K562 (cell line): ENCODE data around the gene CCDC78. TPM values are rescaled to one million over a fixed set of nuclear protein-coding genes. Genes with fewer than 3 reads are reported as not detected.
A peak's percentile ranks its signal among the peaks of the same experiment; 100 is the strongest.

Experiments used
- BCLAF1 ChIP-seq, 2 experiments: fragments of 450-650 bp in 1 of 2; IDR thresholded peaks; 2 replicates each; pipeline ENCODE4 v1.6.1; 2011 to 2017; ENCODE audit warnings: low read depth in 2 of 2, antibody characterized with exemption in 1 of 2, borderline replicate concordance in 1 of 2, low read length in 1 of 2, mild to moderate bottlenecking in 1 of 2, mixed read lengths in 1 of 2; ENCODE audit not compliant: control insufficient read depth in 1 of 2
- EP400 ChIP-seq: fragments of 450-650 bp; IDR thresholded peaks from 2 replicates; pipeline ENCODE4 v1.6.1; 2017; ENCODE audit warnings: antibody characterized with exemption, mild to moderate bottlenecking, moderate library complexity
- JUND ChIP-seq, 2 experiments: IDR thresholded peaks; 2 replicates in 1 of 2; 3 replicates in 1 of 2; pipeline ENCODE4 v1.6.1; 2011; ENCODE audit warnings: borderline replicate concordance in 2 of 2, low read depth in 2 of 2, low read length in 2 of 2, improper control_type of control experiment in 1 of 2, missing biosample characterization in 1 of 2, missing genetic modification characterization in 1 of 2, missing genetic modification reagents in 1 of 2
- KLF13 ChIP-seq: fragments of 450-650 bp; IDR thresholded peaks from 2 replicates; pipeline ENCODE4 v1.6.1; 2016; ENCODE audit warnings: missing genetic modification characterization, low read depth, mild to moderate bottlenecking, missing compliant biosample characterization, moderate library complexity, borderline replicate concordance
- MBD2 ChIP-seq: sonication (generic); IDR thresholded peaks from 2 replicates; pipeline ENCODE4 v1.6.1; 2016; ENCODE audit warnings: low read depth, borderline replicate concordance
- MTA3 ChIP-seq: fragments of 450-650 bp; formaldehyde crosslinking; IDR thresholded peaks from 2 replicates; pipeline ENCODE4 v1.6.1; 2017; ENCODE audit warnings: mild to moderate bottlenecking, borderline replicate concordance
- OTX1 ChIP-seq: fragments of 450-650 bp; formaldehyde crosslinking; IDR thresholded peaks from 2 replicates; pipeline ENCODE4 v1.4.0; 2022; ENCODE audit warnings: mild to moderate bottlenecking
- PHB2 ChIP-seq: fragments of 450-650 bp; IDR thresholded peaks from 2 replicates; pipeline ENCODE4 v1.6.1; 2017; ENCODE audit warnings: low read depth
- SMAD3 ChIP-seq: fragments of 450-650 bp; formaldehyde crosslinking; conservative IDR thresholded peaks from 2 replicates; pipeline ENCODE4 v1.4.0; 2020; ENCODE audit warnings: mild to moderate bottlenecking
- TAF1 ChIP-seq: IDR thresholded peaks from 2 replicates; pipeline ENCODE4 v1.6.1; 2011; ENCODE audit warnings: mild to moderate bottlenecking, low read length, moderate library complexity; ENCODE audit not compliant: insufficient read depth, control insufficient read depth, severe bottlenecking; ENCODE audit errors: extremely low read depth
- YBX1 ChIP-seq: fragments of 450-650 bp; IDR thresholded peaks from 2 replicates; pipeline ENCODE4 v1.7.1; 2016; ENCODE audit warnings: mild to moderate bottlenecking
- ZBTB2 ChIP-seq: fragments of 450-650 bp; IDR thresholded peaks from 2 replicates; pipeline ENCODE4 v1.6.1; 2016; ENCODE audit warnings: antibody characterized with exemption
- ZNF57 ChIP-seq: fragments of 450-650 bp; formaldehyde crosslinking; IDR thresholded peaks from 2 replicates; pipeline ENCODE4 v1.4.0; 2020; ENCODE audit warnings: mild to moderate bottlenecking, moderate library complexity
- ZNF695 ChIP-seq: fragments of 450-650 bp; formaldehyde crosslinking; IDR thresholded peaks from 2 replicates; pipeline ENCODE4 v1.4.0; 2020; ENCODE audit warnings: mild to moderate bottlenecking, moderate library complexity
- polyA plus RNA-seq, 8 experiments: library from polyadenylated mRNA; depleted of rRNA in 4 of 8; stranded (reverse) in 5 of 8; unstranded in 3 of 8; fragments of >200 nt; fragmentation: Nextera tagmentation in 2 of 8; fragmentation: Illumina TruSeq in 1 of 8; extraction: Ambion mirVana in 2 of 8; extraction: Trizol in 1 of 8; gene quantifications; 2 replicates each; pipeline versions ENCODE4 v1.2.1 to v1.2.3, GENCODE V29; 2011 to 2014; ENCODE audit warnings: inconsistent platforms in 1 of 8, missing spikeins in 1 of 8
- total RNA-seq, 7 experiments: library from RNA; depleted of rRNA in 6 of 7; stranded (reverse); fragments of >200 nt in 6 of 7; fragmentation: Illumina TruSeq in 2 of 7; extraction: Trizol in 2 of 7; gene quantifications; 2 replicates each; pipeline versions ENCODE4 v1.2.1 to v1.2.3, GENCODE V29; 2011 to 2021; ENCODE audit warnings: low replicate concordance in 1 of 7
- TF ChIP-seq, protein P1 (sequence below), 2 experiments: IDR thresholded peaks; 2 replicates each; pipeline ENCODE4 v1.6.1; 2012; ENCODE audit warnings: improper control_type of control experiment in 2 of 2, low read depth in 2 of 2, low read length in 2 of 2, borderline replicate concordance in 1 of 2
- TF ChIP-seq, protein P2 (sequence below), 2 experiments: fragments of 450-650 bp; conservative IDR thresholded peaks; 2 replicates each; pipeline ENCODE4 v1.6.1; 2017; ENCODE audit warnings: mild to moderate bottlenecking in 2 of 2, moderate library complexity in 2 of 2

Gene CCDC78
- total and polyA plus RNA-seq, 9 of the 15 experiments (the other 6 are each of a cell fraction or from before 2014, with no cell fraction given), result 0.24 to 17.7 (median 2.9) TPM

DNA sequence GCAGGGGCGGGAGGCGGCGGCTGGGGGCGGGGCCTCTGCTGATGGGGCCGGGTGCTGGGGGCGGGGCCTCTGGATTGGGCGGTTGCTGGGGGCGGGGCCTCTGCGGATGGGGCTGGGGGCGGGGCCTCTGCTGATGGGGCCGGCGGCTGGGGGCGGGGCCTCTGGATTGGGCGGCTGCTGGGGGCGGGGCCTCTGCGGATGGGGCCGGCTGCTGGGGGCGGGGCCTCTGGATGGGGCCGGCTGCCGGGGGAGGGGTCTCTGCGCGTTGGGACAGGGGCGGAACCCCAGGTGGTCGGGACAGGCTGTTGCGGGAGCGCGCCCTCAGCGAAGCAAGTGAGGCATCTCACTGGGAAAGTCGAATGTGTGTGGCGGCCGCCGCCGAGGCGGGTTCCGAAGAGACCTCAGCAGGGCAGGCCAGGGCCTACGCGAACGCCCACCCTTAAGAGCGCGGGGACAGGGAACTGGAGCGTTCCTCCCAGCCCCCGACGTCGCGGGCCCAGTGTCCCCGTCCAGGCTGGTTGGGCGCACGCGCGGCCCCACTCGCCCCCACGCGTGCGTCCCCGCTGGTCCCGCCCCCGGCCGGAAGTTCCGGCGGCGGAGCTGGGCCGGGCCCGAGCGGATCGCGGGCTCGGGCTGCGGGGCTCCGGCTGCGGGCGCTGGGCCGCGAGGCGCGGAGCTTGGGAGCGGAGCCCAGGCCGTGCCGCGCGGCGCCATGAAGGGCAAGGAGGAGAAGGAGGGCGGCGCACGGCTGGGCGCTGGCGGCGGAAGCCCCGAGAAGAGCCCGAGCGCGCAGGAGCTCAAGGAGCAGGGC, 46.2 kb downstream of the CCDC78 start, which contains the start of gene STUB1 (continued):
- TF ChIP-seq ZBTB2 (0 out of 2 replicates have a peak, but pooled peaks have one; percentile 62), TAF1 (peak; percentile 39), SMAD3 (CRISPR knock-in tag) (no peak), MBD2 (0 out of 2 replicates have a peak, but pooled peaks have one; percentile 10), YBX1 (no peak), PHB2 (no peak), EP400 (peak; percentile 42; the same call in 1 of the 2 replicates), BCLAF1 (IDR thresholded peaks at IDR 0.05; ENCODE audit: borderline replicate concordance in 1 of 2, control insufficient read depth in 1 of 2, low read depth in 2 of 2, low read length in 1 of 2) (no peak), MTA3 (peak; percentile 65), ZNF695 (CRISPR knock-in tag) (no peak), OTX1 (no peak), JUND (IDR thresholded peaks at IDR 0.05; ENCODE audit: borderline replicate concordance, low read depth, low read length) (0 out of 2 replicates have a peak, but pooled peaks have one; percentile 3), JUND (tag; IDR thresholded peaks at IDR 0.05; ENCODE audit: borderline replicate concordance, low read depth, low read length) (no peak), KLF13 (peak; percentile 69; the same call in 1 of the 2 replicates), ZNF57 (CRISPR knock-in tag) (no peak)
- TF ChIP-seq, protein P1, sequence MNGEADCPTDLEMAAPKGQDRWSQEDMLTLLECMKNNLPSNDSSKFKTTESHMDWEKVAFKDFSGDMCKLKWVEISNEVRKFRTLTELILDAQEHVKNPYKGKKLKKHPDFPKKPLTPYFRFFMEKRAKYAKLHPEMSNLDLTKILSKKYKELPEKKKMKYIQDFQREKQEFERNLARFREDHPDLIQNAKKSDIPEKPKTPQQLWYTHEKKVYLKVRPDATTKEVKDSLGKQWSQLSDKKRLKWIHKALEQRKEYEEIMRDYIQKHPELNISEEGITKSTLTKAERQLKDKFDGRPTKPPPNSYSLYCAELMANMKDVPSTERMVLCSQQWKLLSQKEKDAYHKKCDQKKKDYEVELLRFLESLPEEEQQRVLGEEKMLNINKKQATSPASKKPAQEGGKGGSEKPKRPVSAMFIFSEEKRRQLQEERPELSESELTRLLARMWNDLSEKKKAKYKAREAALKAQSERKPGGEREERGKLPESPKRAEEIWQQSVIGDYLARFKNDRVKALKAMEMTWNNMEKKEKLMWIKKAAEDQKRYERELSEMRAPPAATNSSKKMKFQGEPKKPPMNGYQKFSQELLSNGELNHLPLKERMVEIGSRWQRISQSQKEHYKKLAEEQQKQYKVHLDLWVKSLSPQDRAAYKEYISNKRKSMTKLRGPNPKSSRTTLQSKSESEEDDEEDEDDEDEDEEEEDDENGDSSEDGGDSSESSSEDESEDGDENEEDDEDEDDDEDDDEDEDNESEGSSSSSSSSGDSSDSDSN (IDR thresholded peaks at IDR 0.05; ENCODE audit: borderline replicate concordance in 1 of 2, low read depth in 2 of 2, low read length in 2 of 2), result peak in 1 of 2 experiments; percentile 84; a peak in 2 of 4 replicates
- TF ChIP-seq, protein P2, sequence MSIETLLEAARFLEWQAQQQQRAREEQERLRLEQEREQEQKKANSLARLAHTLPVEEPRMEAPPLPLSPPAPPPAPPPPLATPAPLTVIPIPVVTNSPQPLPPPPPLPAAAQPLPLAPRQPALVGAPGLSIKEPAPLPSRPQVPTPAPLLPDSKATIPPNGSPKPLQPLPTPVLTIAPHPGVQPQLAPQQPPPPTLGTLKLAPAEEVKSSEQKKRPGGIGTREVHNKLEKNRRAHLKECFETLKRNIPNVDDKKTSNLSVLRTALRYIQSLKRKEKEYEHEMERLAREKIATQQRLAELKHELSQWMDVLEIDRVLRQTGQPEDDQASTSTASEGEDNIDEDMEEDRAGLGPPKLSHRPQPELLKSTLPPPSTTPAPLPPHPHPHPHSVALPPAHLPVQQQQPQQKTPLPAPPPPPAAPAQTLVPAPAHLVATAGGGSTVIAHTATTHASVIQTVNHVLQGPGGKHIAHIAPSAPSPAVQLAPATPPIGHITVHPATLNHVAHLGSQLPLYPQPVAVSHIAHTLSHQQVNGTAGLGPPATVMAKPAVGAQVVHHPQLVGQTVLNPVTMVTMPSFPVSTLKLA (conservative IDR thresholded peaks at IDR 0.05), result peak; percentile 56 to 89
